Fibroblast of gingiva (primary cell): ENCODE results near the gene CPLX4.

Experiments used
- DNase-seq: peaks from one replicate; pipeline ENCODE4 v3.0.0-alpha.2; 2011; ENCODE audit warnings: low read depth

The CPLX4 gene

DNA sequence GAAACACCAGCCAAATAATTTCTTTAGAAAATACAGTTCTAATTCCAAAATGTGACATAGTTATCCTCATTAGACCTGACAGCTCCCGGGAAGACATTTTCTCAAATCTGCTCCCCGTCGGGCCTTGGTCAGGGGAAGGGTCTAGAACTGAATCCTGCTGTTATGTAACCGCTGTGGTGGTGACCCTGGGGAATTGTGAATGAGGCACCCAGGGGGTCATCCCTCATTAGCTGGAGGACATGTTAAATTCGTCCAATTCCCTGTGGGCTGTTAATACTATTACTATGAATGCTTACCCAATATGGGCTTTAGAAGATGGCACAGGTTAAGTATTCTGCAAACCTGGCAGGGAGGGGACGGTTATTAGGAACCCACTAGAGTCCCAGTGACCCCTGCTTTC is 11.8 kb downstream of the CPLX4 start:
- no peak for DNase-seq

GRCh38 chr18:59305295-59305694 is 13.2 kb downstream of the CPLX4 start:
- DNase-seq, result no peak

GRCh38 chr18:59303656-59304195 is 14.7 kb downstream of the CPLX4 start:
- no peak for DNase-seq

DNA sequence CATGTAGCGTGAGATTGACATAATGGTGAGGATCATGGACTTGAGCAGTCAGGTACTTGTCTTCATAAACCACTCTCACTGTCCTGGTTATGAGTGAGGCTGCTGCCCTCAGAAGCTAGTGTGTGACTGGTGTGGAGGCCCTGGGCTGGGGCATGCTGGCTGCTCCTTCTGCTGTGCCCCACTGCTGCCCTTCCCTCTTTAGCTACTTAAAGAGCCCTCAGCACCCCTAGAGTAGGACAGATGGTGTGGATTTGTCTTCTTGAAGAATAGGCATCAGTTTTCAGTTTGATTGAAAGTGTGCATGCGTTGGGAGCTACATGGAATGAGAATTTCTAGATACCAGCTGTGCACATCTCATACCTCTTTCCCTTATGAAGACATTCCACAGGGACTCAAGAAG is 15.4 kb downstream of the CPLX4 start:
- no peak for DNase-seq

DNA sequence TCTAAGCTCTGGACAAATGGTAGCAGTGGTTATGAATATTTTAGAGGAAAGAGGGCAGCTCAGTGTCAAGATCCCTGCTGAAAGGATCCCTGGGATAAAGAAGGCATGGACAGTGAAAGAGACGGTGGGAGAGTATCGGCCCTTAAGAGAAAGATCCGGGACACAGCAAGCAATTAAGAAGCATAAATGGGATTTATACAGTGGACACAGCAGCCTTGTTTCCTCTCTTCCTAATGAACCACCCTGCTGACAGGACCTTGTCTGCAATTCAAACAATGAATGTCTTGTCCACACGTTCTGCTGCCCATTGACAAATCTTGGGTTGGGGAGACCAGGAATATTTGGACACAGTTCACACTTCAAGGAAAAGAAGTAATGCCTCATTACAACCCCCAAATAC is 16.5 kb downstream of the CPLX4 start:
- DNase-seq, result no peak

DNA sequence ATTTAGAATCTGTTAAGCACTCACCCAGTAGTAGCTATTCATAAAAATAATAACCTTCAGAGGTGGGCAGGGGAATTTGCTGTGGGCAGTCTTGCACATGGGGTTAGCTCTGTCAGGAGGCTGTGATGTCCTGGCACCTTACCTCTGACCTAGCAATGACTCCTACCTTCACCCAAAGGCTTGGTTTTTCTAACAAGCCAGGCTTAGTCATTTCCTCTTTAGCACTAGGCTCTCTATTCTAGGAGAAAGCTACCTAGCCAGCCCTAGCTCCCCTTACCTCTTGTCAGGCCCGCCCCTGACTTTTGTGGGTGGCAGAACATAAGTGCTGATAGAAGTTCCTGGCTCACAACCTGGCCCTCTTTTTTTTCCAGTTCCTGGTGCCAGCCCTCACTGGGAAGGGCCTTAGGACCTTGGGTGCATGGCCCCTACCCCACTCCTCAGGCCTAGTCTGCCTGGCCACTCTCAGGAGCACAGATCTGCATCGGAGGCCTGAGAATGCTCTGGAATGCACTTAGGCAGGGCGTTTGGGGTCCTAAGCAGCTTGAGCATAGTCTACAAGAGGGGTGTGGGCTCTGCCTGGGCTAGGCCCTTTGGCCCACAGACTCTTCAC is 17.7 kb downstream of the CPLX4 start:
- no peak for DNase-seq

DNA sequence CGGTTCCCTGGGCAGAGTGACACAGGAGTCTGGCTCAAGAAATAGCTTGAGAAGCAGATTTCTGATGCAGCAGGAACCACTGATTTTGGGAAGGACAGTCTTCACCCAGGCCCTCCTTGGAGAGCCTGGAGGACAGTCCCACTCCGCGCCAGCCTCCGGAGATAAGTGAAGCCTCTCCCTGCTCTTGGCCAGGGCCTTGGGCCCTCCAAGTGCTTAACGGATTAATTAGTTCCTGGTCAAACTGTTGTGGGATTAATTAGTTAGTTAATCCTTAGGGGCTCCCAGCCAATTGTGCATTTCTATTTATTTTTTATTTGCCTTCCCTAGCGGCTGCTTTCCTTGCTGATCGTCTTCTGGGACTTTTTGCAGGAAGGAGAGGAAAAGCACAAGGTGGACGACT is 19.6 kb downstream of the CPLX4 start:
- no peak for DNase-seq

- DNase-seq, result no peak
Measured at GRCh38 chr18:59293317-59293716, 25.1 kb downstream of the CPLX4 start.

DNA sequence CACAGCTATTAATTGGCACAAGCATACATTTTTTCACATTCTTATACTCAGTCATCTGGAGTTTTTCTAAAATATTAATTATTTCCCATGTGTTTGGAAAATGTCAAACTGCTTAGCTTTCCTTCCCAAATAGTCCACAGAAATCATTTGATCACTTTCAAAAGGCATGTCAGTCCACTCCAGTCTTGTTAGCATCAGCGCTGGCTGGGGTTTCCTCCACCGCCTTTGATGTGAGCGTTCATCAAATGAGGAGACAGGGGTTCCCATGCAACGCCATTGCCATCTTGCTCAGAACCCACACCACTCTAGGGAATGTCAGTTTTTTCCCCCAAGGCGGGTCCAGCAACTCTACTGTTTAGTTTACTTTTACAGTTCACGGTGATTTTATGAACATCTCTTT is 32.1 kb downstream of the CPLX4 start:
- no peak for DNase-seq

GRCh38 chr18:59282341-59282740 is 36.1 kb downstream of the CPLX4 start:
- no peak for DNase-seq

GRCh38 chr18:59279722-59280121 is 38.7 kb downstream of the CPLX4 start:
- no peak for DNase-seq

DNA sequence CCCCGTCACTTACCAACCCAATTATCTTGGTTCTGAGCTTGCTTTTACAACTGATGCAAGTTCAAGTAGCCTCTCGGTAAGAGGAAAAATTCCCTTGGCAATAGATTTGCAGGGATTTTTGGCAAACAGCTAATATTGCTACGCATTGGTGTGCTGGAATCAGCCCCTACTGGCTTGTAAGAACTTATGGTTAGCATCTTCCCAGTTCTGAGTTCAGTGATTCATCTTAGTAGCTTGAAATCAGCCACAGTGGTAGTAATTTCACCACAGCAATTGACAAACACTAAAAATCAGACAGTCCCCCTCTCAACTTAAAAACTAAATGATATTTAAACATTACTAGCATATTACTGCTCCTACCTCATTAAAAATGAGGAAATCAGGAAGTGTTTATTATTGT is 39.3 kb downstream of the CPLX4 start:
- no peak for DNase-seq

DNA sequence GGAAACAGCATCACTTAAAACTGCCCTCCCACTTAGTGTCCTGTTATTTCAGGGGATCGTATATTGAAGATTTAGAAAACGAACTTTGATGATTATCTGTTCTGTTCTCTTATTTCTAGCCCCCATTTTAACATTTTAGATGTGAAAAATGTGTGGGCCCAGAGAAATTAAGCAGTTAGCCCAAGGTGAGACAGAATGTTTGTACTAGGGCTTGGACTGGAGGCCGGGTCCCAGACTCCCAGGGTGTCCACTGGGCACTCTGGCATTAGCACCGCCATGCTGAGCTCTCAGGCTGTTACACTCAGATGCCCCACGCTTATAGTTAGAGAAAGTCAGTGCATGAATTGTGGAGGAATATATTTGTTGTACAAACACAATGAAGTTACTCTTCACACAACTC is 39.7 kb downstream of the CPLX4 start:
- DNase-seq, result no peak

- DNase-seq, result no peak
Measured at GRCh38 chr18:59276047-59276446, 42.4 kb downstream of the CPLX4 start.

DNA sequence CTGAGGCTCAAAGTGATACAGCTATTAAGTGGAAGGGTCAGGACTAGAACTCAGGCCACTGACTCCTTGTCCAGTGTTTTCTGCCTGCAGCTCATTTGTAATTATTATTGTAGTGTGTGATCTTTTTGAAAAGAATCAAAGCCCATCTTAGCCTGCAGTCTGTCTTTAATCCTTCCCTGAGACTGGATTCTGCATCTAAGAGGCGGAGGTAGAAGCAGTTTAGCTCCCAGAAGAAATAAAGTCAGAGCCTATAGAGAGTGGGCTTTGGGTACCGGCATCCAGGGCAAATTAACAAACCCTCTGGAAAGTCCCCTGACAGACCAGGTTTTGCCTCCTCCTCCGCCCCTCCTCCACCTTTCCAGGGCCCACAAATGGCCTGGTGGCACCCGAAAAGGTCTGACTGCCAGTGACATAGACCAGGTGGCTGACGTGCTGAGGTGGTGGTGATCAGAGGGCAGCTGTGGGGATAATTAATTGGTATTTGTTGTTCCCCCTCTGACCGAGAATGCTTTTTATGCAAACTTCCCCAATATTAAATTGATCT is 43.0 kb downstream of the CPLX4 start:
- no peak for DNase-seq

DNA sequence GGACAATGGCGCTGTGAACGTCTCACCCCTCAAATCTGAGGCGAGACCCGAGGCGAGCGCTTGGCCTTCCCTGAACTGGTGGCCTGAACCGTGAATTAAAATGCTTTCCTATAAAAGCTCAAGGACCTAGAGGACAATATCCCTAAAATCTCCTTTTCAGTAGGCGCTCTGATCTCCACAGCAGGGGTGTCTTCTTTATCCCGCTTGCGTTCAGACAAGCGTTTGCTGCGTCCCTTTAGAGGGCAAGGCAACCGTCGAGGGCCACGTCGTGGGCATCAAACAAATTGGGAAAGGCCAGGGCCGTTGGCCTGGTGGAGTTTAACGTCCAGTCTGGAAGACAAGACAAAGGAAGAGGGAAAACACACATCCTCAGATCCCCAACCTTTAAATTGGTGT is 43.9 kb downstream of the CPLX4 start:
- no peak for DNase-seq

GRCh38 chr18:59273759-59274532 is 44.5 kb downstream of the CPLX4 start:
- no peak for DNase-seq

DNA sequence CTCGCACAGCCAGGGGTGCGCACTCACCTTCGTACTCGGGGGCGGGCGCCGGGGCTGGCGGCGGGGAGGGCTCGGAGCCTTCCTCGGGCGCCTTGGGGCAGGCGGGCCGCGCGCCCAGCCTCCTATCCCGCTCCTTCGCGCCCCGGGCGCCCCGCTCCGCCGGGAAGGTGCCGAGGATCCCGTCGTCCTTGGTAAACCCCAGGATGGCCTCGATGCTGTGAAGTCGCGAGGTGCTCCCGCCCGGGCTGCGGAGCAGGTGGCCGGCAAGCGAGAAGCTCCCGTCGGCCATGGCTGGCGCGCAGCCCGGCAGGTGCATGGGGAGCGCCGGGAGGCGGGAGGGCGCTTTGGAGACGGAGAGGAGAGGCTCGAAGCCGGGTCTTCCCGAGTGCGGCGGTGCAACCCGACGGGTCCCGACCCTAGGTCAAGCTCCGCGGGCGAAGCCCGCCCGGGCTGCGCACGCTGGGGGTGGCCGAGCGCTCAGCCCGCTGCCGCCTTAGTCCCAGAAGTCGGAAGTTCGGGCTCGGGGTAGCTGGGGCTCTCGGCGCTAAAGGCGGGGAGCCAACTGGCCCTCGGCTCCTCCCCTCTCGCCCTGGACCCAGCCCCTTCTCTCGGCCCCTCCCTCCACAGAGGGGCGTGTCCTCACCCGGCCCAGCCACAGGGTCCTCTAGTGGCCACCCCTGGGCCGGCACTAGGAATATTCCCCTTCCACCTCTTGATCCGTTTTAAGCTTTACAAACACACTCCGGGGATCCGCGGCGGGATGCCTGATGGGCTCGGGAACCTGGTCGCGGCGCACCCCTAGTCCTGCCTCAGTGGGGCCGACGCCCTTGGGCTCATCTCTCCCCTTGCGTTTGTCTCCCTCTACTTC is 45.3 kb downstream of the CPLX4 start, which contains the start of gene RAX:
TSS of gene RAX (minus strand) at position 564 of the 868 bp plus-strand sequence. CDS start at position 316, 248 bp downstream.
- no peak for DNase-seq

- DNase-seq, result no peak
Measured at GRCh38 chr18:59272221-59272888, 46.1 kb downstream of the CPLX4 start.

GRCh38 chr18:59271606-59272220 is 46.7 kb downstream of the CPLX4 start:
- no peak for DNase-seq

GRCh38 chr18:59270689-59271257 is 47.7 kb downstream of the CPLX4 start:
- no peak for DNase-seq
